OCI-LY3 (cell line): ENCODE measurements around the gene TMPRSS12.
"Not testable (repeated sequence)": the region's sequence is repeated elsewhere in the genome, so short reads cannot be mapped to it uniquely, and the experiment has no call there.

Experiments
- H2AFZ ChIP-seq: fragments of 200-600, 300-600 bp; shearing (Covaris generic); 2 replicates; pipeline ENCODE4 v1.6.0; 2014; ENCODE audit warnings: antibody characterized with exemption, low read depth, low read length
- H3K27ac ChIP-seq: fragments of 200-600, 300-600 bp; sonication (generic); 2 replicates; pipeline ENCODE4 v1.5.1; 2014; ENCODE audit warnings: mild to moderate bottlenecking, low read length, moderate library complexity, mixed read lengths
- H3K27me3 ChIP-seq: fragments of 200-600, 300-600 bp; sonication (generic); 2 replicates; pipeline ENCODE4 v1.6.1; 2014; ENCODE audit warnings: low read depth, low read length, mixed read lengths
- H3K36me3 ChIP-seq: fragments of 200-600, 300-600 bp; sonication (generic); replicated peaks from 2 replicates; pipeline ENCODE3; 2014; ENCODE audit warnings: low read depth, low read length, mixed read lengths
- H3K4me1 ChIP-seq: fragments of 300-600, 200-600 bp; sonication (generic); 2 replicates; pipeline ENCODE4 v1.6.1; 2014; ENCODE audit warnings: low read length, mixed read lengths
- H3K4me2 ChIP-seq: fragments of 200-600, 300-600 bp; sonication (generic); 2 replicates; pipeline ENCODE4 v1.6.1; 2014; ENCODE audit warnings: low read length, mixed read lengths
- H3K4me3 ChIP-seq: fragments of 300-600, 200-600 bp; sonication (generic); 2 replicates; pipeline ENCODE4 v1.5.1; 2014; ENCODE audit warnings: antibody characterized with exemption, mild to moderate bottlenecking, low read length, moderate library complexity
- H3K79me2 ChIP-seq: fragments of 300-600, 200-600 bp; shearing (Covaris generic); 2 replicates; pipeline ENCODE4 v1.6.1; 2014; ENCODE audit warnings: mild to moderate bottlenecking, low read length, mixed read lengths
- H3K9ac ChIP-seq: fragments of 300-600, 200-600 bp; shearing (Covaris generic); 2 replicates; pipeline ENCODE4 v1.6.0; 2014; ENCODE audit warnings: mild to moderate bottlenecking, low read length, moderate library complexity
- H3K9me3 ChIP-seq: fragments of 200-600, 300-600 bp; shearing (Covaris generic); 2 replicates; pipeline ENCODE4 v1.6.1; 2014; ENCODE audit warnings: low read length, mixed read lengths; ENCODE audit not compliant: insufficient read depth
- H4K20me1 ChIP-seq: fragments of 200-600, 300-600 bp; sonication (generic); 2 replicates; pipeline ENCODE4 v1.6.1; 2016; ENCODE audit warnings: low read length, mixed read lengths; ENCODE audit not compliant: insufficient read depth
- EZH2phosphoT487 ChIP-seq: fragments of 200-600 bp; shearing (Covaris generic); IDR thresholded peaks from 2 replicates; pipeline ENCODE4 v1.6.1; 2018; ENCODE audit warnings: antibody characterized with exemption, mixed run types, low read depth
- TF ChIP-seq, protein P1 (sequence below): fragments of 200-600, 300-600 bp; sonication (generic); IDR thresholded peaks from 2 replicates; pipeline ENCODE4 v1.5.1; 2014; ENCODE audit warnings: antibody characterized with exemption, low read length, low read depth

Gene TMPRSS12

DNA sequence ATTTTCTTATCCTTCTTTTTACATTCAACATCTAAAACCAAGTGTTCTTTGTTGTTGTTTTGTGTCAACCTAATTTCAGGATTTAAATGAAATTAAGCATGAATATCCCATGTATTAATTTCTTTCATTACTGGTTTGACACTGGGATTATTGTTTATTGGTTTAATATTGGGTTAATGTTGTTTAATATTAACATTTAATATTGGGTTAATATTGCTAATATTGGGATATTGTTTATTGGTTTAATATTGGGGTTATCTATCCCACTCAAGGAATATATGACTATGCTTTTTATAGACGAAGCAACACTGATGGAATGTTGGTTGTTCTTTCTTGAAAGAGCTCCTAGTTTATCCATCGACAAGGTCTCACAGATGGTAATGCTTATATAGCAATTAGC is 45.9 kb downstream of the TMPRSS12 start:
- H3K9ac ChIP-seq: no peak overlapping the region
- no peaks in the 10 kb centered on the region for H3K9me3 ChIP-seq
- H3K27me3 ChIP-seq: no peaks in the 10 kb centered on the region
- H3K79me2 ChIP-seq: no peaks in the 10 kb centered on the region
- no peak overlapping the region for H3K4me2 ChIP-seq
- H3K4me3 ChIP-seq: no peak overlapping the region
- peaks cover 4% of the 10 kb centered on the region for H3K4me1 ChIP-seq
- no peaks in the 10 kb centered on the region for H4K20me1 ChIP-seq
- H2AFZ ChIP-seq: no peak overlapping the region
- no peaks in the 10 kb centered on the region for H3K36me3 ChIP-seq
- TF ChIP-seq EZH2phosphoT487: no peak
- TF ChIP-seq, protein P1, sequence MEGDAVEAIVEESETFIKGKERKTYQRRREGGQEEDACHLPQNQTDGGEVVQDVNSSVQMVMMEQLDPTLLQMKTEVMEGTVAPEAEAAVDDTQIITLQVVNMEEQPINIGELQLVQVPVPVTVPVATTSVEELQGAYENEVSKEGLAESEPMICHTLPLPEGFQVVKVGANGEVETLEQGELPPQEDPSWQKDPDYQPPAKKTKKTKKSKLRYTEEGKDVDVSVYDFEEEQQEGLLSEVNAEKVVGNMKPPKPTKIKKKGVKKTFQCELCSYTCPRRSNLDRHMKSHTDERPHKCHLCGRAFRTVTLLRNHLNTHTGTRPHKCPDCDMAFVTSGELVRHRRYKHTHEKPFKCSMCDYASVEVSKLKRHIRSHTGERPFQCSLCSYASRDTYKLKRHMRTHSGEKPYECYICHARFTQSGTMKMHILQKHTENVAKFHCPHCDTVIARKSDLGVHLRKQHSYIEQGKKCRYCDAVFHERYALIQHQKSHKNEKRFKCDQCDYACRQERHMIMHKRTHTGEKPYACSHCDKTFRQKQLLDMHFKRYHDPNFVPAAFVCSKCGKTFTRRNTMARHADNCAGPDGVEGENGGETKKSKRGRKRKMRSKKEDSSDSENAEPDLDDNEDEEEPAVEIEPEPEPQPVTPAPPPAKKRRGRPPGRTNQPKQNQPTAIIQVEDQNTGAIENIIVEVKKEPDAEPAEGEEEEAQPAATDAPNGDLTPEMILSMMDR: no peak
- no peak overlapping the region for H3K27ac ChIP-seq

DNA sequence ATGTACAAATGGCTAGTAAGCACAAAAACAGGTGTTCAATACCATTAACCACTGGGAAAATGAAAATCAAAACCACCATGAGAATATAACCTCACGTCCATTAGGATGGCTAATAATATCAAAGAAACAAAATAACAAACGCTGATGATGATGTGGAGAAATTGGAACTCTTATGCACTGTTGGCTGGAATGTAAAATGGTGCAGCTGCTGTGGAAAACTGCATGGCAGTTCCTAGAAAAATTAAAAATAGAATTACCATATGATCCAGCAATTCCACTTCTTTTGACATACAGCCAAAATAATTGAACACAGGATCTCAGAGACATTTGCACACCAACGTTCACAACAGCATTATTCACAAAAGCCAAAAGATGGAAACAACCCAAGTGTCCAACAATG is 51.5 kb downstream of the TMPRSS12 start:
- Histone ChIP-seq H3K27me3 (no peaks in the 10 kb centered on the region), H3K4me2 (no peak overlapping the region), H3K9ac (no peak overlapping the region), H3K4me1 (peaks cover 6% of the 10 kb centered on the region), H2AFZ (no peak overlapping the region), H3K9me3 (no peaks in the 10 kb centered on the region), H3K4me3 (no peak overlapping the region), H3K36me3 (no peaks in the 10 kb centered on the region), H3K27ac (no peak overlapping the region), H3K79me2 (no peaks in the 10 kb centered on the region), H4K20me1 (no peaks in the 10 kb centered on the region)
- TF ChIP-seq, protein P1: no peak
- no peak for TF ChIP-seq EZH2phosphoT487

DNA sequence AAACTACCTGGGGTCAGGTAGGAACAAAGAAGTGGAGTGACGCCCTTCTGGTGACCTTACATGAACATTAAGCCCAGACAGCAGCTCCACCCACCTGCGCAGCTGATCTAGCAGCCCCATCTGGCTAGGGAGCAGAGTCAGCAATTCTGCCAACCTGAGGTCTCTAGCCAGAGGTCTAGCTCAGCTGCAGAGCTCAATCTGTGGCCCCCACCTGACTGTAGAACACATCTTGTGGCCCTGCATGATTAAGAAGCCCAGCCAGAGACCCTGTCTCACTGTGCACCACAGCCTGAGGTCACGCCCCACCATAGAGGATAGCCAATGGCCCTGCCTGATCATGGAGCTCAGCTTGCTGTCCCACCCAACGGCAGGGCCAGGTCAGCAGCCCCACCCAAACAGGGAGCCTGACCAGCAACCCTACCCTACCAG is 59.0 kb downstream of the TMPRSS12 start:
- Histone ChIP-seq H3K4me3 (no peak overlapping the region), H4K20me1 (no peaks in the 10 kb centered on the region), H3K9ac (no peak overlapping the region), H2AFZ (no peak overlapping the region), H3K9me3 (no peaks in the 10 kb centered on the region), H3K27ac (no peak overlapping the region), H3K36me3 (no peaks in the 10 kb centered on the region), H3K79me2 (no peaks in the 10 kb centered on the region), H3K4me1 (no peaks in the 10 kb centered on the region), H3K27me3 (no peaks in the 10 kb centered on the region), H3K4me2 (no peak overlapping the region)
- no peak for TF ChIP-seq EZH2phosphoT487
- TF ChIP-seq, protein P1: no peak

DNA sequence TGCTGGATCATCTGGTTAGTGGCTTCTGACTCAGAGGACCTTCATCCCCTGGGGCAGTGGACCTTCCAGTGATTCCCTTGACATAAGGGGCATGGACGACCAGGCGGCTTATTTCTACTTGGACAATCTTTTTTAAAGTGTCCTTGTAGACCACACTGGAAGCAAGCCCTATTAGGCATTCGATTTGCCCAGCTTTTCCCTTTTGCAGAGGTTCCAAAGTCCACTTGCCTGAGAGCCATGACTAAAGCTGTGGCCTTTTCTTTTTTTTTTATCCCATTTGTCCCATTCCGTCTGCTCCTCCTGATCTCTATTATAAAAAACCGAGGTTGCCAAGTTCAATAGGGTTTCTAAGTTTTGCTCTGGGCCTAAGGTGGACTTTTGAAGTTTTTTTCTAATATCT is 65.8 kb downstream of the TMPRSS12 start:
- not testable (repeated sequence) for H4K20me1 ChIP-seq, H2AFZ ChIP-seq, H3K27ac ChIP-seq, H3K4me1 ChIP-seq, H3K79me2 ChIP-seq, H3K36me3 ChIP-seq, H3K27me3 ChIP-seq, H3K9me3 ChIP-seq, H3K9ac ChIP-seq, H3K4me3 ChIP-seq, H3K4me2 ChIP-seq

DNA sequence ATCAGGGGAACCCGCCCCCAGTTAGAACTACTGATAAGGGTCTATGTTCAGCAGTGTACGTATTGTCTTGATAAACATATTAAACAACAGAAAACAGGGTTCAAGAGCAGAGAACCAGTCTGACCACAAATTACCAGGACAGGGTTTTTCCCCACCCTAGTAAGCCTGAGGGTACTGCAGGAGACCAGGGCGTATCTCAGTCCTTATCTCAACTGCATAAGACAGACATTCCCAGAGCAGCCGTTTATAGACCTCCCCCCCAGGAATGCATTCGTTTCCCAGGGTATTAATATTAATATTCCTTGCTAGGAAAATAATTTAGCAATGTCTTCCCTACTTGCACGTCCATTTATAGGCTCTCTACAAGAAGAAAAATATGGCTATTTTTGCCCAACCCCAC is 69.6 kb downstream of the TMPRSS12 start:
- not testable (repeated sequence) for H3K27ac ChIP-seq, H3K27me3 ChIP-seq, H3K4me2 ChIP-seq, H3K9me3 ChIP-seq, H2AFZ ChIP-seq, H4K20me1 ChIP-seq, H3K4me3 ChIP-seq, H3K4me1 ChIP-seq, H3K9ac ChIP-seq, H3K79me2 ChIP-seq, H3K36me3 ChIP-seq
